Measurements from ENCODE around the gene CDC42SE2.

DNA sequence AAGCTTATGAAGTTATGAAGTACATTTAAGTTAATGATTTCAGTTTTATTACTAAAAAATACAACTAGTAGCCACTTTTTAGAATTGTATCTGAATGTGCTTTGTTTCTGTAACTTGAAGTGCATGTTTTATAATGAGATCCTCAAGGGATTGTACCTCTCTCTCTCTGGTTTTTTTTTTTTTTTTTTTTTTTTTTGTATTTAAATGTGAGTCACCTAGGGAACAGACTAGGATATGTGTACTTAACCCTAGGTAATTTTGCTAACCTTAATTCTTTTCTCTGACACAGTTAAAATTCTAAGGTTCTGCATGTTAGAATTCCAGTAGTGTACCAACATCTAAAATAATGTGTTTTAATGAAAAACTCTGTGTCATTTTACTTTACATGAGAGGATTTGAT lies 59.5 kb downstream of the CDC42SE2 start:
- TF ChIP-seq, protein P1, sequence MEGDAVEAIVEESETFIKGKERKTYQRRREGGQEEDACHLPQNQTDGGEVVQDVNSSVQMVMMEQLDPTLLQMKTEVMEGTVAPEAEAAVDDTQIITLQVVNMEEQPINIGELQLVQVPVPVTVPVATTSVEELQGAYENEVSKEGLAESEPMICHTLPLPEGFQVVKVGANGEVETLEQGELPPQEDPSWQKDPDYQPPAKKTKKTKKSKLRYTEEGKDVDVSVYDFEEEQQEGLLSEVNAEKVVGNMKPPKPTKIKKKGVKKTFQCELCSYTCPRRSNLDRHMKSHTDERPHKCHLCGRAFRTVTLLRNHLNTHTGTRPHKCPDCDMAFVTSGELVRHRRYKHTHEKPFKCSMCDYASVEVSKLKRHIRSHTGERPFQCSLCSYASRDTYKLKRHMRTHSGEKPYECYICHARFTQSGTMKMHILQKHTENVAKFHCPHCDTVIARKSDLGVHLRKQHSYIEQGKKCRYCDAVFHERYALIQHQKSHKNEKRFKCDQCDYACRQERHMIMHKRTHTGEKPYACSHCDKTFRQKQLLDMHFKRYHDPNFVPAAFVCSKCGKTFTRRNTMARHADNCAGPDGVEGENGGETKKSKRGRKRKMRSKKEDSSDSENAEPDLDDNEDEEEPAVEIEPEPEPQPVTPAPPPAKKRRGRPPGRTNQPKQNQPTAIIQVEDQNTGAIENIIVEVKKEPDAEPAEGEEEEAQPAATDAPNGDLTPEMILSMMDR (IDR thresholded peaks at IDR 0.05) = no peak
- no peak for TF ChIP-seq POLR2AphosphoS5 (IDR thresholded peaks at IDR 0.05)
- no peak for TF ChIP-seq POLR2A (IDR thresholded peaks at IDR 0.05)
